HG03196 (cell line): ENCODE results near the gene DAB1.
"Not testable (repeated sequence)": the region's sequence is repeated elsewhere in the genome, so short reads cannot be mapped to it uniquely, and the experiment has no call there.

Experiments
- ATAC-seq: cut with Tn5 transposase; IDR thresholded peaks from one replicate; pipeline ENCODE4 v1.9.1; 2021; ENCODE audit not compliant: unreplicated experiment

Gene DAB1

DNA sequence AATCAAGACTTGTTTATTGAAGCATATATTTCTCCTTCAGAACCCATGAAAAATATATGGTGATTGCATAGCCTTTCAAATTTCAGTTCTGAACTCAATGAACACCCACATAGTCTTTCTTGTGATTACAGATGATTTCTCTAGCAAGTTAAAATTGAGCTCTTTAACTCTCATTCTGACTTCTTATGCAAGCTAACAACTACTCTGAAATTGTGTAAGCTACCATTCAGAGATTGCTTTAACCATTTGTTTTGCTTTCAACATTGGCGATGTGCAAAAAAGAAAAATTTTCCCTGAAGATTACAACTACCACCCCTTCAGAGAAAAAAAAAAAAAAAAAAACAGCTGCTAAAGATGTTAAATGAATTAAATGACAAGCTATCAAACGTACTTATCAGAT, 193.9 kb downstream of the DAB1 start:
- no peak for ATAC-seq

DNA sequence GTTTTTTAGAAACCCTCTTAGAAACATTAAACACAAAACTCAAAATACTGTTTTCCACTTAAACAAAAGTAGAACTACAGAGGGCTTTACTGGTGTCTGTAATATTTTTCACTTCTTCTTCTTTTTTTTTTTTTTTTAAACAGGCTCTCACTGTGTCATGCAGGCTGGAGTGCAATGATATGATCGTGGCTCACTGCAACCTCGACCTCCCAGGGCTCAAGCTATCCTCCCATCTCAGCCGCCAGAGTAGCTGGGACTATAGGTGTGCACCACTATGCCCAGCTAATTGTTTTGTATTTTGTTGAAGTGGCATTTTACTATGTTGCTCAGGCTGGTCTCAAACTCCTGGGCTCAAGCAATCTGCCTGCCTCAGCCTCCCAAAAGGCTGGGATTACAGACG, 194.8 kb downstream of the DAB1 start:
- no peak for ATAC-seq

DNA sequence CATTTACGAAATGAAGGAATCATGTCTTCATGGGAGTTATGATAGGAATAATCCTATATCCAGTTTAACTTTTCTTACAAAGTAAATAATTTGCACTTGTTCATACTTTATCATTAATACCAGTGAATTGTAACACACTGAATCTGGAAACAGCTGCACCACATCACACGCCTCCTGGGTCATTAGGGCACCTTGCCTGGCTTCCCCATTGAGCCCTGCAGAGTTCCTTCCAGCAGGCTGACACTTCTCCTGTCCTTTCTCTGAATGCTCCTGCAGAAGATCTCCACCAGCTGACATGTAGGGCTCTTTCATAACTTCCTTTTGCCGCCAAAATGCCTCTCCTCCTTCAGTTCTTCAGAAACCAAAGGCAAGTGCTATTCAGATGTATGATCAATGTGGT, 201.1 kb downstream of the DAB1 start:
- ATAC-seq, result no peak

DNA sequence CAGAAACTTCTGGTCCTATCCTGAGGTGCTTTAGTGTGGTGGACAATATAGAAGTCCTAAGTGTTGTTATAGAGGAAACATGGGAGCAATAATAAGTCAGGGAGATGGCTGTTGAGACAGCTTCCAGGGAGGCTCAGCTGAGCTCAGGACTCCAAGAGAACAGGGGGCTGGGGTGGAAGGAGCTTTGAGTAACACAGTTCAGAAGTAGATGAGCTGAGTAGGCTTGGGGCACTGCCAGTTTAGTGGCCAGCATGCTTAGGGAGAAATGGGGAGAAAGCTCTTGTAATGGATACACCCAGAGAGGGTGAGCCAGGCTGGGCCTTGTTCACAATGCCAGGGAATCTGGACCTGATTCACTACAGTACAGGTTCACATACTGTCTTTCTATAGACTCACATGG, 201.6 kb downstream of the DAB1 start:
- ATAC-seq, result no peak

DNA sequence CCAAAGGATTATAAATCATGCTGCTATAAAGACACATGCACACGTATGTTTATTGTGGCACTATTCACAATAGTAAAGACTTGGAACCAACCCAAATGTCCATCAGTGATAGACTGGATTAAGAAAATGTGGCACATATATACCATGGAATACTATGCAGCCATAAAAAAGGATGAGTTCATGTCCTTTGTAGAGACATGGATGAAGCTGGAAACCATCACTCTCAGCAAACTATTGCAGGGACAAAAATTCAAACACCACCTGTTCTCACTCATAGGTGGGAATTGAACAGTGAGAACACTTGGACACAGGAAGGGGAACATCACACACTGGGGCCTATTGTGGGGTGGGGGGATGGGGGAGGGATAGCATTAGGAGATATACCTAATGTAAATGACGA, 203.0 kb downstream of the DAB1 start:
- ATAC-seq, result not testable (repeated sequence)

DNA sequence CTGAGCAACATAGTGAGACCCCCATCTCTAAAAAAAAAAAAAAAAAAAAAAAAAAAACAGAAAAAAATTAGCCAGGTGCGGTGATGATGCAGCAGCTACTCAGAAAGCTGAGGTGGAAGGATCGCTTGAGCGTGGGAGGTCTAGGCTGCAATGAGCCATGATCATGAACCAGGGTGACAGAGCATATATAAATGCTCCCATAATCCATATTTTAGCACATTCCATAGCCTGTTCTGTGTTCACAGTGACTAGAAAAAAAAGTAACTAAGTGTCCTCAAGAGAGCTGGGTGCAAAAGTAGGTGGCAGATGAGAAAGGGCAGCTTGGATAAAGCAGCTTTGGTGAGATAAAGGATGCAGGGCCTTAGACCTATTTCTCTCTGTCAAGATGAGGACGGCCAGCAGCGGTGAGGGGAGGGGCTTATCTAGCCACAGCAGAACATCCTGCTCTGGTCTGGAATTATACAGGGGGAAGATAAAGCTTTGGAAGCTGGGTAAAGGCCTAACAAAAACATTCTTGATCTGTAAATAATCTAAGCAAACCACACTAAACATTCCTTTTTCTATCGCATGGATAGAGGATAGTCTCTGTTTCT, 205.3 kb downstream of the DAB1 start:
- no peak for ATAC-seq

DNA sequence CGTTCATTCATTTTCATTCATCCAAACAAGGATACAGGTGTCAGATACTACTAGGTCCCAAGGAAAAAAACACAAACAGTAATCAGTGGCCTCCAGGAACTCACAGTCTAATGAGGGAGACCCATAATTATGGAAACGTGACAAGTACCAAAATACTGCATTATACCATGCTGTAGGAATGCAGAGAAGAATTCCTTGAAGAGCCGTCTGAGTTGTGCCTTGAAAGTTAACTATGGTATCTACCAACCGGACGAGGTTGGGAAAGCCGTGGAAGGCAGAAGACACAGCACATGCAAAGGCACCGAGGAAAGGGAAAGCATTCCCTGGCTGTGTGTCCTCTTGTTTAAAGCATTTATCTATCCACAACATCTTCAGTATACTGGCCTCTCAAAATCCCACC, 206.0 kb downstream of the DAB1 start:
- ATAC-seq, result no peak

DNA sequence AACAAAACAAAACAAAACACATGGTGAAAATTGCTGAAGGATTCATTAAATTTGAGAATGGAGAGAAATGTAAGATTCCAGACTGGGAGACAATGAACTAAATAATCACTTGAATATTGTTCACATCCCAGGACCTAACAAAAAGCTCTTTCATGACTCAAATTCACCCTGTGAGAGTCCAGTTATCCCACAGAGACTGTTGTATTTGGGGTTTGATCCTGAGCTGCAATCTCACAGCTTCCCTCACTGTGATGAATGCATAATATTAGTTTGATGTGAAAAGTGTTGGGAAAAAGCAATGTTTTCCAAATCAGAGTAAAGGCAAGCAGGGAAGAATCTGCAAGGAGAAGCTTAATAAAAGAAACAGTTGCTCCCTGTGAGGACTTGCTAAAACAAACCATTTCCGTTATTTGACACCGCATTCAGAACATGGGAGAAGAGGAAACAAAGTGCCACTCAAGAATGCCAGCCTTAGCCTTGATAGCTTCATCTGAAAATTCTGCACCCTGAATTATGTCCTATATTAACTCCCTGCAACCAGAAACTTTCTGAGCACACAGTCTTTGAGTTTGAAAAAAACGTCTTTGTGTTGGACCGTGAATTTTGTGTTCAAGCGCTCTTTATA, 208.8 kb downstream of the DAB1 start:
- no peak for ATAC-seq

DNA sequence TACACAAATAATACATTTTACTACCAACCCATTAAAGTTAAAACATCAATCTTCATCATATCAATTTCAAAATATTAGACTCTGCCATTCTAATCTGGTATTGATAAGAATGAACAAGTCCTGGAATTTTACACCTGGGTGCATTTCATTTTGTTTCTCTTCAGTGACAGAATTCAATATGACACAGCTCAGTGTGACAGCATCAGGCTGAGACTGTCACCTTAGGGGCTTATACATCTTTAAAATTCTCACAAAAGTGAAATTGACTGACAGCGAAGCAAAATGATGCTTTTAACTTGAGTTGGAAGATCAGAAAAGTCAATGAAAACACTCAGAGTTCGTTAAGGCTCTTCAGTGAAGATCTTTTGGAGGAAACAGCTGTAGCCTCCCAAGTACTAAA, 213.0 kb downstream of the DAB1 start:
- ATAC-seq, result no peak

DNA sequence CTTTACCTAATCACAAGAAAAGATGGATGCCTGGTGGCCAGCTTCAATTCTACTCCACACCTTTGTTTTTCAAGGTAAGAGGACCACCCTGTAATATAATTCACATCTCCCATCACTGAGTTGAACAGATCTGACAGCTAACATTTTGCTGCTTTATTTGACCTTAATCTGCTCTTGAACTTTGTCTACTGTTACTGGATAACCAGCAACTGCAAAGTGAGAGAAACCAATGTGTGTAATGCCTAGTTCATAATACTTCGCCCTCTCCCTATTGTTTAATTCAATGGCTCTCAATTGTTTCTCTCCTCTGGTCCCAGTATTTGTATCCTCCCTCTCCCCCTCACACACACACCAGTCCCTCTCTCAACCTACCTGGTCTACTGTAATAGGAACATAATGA, 214.4 kb downstream of the DAB1 start:
- ATAC-seq, result no peak

DNA sequence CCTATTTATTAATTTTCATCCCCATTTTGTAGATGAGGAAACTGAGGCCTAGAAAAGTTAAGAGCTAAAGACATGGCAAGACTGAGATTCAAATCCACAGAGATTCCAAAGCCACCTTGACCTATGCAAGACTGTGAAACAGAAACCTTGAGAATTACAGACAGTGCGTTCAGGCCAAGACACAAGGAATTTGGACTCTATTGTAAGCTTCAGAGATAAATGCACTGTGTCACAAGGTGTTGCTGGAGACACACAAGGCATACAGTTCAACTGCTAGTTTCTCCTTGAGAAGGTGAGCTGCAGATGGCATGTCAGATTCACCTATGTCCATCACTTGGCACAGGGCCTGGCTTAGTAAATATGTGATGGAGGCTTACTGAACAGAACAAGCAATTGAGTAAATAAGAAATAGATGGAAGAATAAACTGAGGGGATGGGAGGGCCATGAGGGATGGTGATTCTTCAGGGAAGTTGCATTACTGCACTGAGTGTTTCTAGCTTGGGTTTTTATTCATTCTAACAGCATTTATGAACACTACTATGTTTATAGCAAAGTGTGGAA, 215.0 kb downstream of the DAB1 start:
- no peak for ATAC-seq

DNA sequence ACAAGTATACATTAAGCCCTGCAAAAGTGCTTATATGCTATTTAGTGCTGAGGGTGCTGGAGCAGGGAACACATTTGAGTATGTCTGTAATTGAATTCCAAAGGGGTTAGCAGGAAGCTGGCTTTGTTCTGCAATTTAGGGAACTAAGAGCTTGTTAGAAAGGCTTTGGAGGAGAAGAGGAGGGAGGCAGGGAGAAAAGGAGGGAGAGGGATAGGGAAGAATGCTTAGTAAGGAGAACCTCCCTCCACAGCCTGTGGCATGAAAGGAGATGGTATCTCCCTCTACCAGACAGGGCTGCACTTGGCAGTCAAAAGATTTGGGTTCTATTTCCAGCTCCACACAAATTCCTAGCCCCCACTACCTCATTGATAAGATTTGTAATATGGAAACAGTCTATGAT, 217.8 kb downstream of the DAB1 start:
- ATAC-seq, result no peak

DNA sequence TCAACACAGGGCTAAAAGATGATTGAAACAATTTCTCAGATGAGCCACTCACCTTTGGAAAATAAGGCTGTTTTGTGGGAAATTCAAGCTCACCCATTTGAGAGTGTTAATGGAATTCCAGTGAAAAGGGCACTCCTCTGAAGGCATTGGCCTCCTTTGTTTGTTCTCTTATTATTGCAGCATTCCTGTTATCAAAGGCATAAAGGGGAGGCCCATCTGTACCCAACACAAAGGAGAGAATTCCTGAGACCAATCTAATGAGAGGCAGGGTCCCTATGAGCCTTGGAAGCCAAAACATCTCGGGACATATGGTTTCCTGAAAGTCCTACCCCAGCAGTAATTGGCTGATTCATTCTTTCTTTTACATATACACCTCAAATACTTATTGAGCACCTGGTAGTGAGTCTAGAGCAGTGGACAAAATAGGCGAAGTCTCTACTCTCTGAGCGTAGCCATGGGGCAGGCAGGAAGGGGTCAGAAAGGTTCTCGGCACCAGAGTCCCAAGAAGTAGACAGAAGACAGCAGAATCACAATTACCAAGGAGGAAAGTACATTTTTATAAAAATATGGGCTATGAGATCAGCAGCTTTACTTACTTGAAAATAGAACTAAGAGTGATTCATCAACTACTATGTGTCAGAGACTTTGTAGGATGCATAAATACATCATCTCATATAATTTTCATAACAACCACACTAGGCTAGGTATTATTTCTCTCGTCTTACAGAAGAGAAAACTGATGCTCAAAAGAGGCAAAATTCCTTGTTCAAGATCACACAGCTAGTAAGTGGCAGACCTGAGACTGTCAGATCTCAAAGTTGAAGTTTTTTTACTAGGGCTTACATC, 218.7 kb downstream of the DAB1 start:
- no peak for ATAC-seq

DNA sequence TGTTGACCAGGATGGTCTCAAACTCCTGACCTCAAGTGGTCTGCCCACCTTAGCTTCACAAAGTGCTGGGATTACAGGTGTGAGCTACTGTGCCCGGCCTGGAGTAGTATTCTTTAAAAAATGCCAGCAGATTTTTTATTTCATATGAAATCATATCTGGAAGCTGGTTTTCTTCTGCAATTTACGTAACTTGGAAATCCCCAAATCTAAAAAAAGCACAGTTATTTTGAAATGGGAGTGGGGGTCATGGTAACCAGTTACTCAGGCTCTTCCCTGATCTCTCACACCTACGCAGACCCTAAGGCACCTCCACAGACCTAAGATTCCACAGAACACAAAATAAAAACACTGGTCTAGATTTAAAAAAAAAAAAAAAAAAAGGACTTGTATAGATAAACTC, 219.8 kb downstream of the DAB1 start:
- ATAC-seq, result no peak

DNA sequence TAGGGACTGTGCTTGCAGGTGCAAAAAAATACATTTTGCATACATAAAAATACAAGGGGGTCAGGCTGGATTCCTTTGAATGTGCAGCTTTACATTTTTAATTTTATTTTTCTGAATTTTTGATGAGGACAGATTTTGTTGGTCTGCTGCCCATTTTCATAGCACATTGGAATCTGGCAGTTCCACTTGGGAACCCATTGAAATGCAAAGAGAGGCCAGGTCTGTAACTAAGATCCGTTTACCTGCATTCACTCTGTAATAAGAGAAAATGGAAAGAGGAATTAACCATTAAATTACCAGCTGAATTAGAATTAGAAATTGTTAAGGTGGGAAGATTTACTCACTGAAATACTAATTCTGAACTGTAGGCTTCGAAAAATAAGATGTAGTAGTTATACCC, 221.6 kb downstream of the DAB1 start:
- ATAC-seq, result no peak

DNA sequence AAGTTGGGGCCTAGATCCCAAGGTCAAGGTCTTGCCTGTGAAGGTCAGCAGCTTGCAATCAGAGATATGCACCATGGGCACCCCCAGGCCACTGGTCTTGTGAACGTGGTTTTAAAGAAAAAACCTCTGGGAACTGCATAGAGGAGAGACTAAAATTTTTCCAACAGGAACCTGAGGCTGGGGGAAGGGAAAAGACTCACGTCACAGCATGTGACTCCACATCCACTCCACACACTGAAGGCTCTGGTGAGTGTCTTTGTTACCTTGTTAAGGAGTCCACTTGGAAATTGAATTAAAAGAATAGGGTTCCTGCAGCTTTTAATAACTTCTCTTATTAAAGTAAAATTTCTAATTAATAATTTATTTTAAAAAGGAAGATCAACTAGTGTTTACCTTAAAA, 224.9 kb downstream of the DAB1 start:
- no peak for ATAC-seq

DNA sequence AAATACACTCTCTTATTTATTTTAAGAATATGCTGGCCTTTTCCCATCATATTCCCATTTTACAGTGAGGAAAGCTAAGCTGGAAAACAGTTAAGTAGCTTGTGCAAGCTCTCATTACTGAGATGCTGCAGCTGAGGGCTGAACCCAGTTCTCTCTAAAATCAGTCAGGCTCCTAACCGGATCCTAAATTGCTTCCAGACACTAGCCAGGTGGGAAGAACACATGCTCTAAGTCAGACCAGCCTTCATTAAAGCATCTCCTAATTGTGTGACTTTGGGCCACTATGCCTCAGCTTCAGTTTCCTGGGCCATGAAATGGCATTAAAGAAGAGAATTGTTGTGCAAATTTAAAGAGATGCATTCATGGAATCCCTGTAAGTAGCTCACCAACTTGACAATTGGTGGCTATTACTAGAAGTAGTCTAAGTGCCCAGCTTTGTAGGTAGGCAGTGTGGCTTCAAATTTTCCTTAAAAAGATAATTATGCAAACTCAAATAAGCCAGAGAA, 228.4 kb downstream of the DAB1 start:
- no peak for ATAC-seq

DNA sequence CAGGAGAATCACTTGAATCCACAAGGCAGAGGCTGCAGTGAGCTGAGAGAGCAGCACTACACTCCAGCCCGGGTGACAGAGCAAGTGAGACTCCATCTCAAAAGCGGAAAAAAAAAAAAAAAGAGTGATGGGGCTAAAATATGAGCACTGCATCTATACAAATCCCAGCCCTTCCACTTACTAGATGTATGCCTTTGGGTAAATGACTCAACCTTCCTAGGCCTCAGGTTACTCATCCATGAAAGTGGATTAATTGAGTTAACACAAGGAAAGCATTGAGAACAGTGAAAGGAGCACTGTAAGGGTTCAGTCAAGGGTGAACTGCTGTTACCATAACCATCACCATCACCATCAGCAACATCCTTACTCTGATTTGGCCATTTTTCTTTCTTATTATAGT, 231.6 kb downstream of the DAB1 start:
- no peak for ATAC-seq

DNA sequence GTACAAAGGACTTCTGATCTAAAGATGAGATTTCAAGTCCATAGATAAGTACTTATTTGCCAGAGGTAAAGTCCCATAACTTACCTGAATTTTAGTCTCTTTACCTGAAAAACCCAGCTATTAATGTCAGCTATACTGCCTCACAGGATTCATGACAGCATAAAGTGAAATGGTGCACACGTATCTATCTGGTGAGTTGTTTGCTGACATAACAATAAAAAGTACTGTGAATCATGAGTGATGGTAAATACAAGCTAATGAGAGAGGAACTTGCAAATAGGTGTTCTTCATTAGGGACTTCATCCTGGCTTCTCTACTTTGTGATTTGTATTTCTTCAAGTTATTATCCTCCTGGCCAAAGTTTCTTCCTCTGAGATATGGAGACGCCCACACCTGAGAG, 233.0 kb downstream of the DAB1 start:
- ATAC-seq, result no peak

DNA sequence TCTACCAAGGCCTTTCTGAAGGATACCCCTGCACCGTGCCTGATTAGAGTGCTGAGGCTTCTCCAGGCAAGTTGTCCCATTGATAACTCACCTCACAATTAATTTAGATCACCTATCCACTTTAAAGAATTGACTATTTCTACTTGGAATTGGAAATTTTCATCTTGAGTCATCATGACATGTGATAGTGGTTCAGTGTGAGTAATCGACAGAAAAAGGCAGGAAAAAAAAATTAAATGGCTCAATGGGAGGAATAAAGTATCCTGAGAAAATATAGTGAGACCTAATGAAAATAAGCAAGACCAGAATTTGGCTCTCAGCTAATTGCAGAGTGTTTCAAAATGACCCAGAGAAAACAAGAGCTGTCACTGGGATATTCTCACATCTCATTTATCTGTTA, 235.7 kb downstream of the DAB1 start:
- no peak for ATAC-seq

DNA sequence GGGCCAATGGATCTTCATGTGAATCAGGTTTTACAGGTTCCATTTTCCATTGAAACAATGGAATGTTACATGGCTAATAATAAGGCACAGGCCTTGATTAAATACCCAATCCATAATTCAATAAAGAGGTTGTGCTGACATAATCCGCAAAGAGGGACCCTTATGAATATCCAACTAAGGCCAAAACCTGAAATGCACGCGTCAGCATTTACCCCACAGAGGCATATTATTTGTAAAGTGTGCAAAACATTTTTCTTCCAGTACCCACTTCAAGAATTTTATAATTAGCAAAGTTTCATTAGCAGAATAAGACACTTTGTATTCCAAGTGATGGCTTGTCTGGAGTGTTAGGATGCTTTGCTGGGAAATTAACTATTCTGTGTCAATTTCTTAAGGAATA, 237.4 kb downstream of the DAB1 start:
- no peak for ATAC-seq

DNA sequence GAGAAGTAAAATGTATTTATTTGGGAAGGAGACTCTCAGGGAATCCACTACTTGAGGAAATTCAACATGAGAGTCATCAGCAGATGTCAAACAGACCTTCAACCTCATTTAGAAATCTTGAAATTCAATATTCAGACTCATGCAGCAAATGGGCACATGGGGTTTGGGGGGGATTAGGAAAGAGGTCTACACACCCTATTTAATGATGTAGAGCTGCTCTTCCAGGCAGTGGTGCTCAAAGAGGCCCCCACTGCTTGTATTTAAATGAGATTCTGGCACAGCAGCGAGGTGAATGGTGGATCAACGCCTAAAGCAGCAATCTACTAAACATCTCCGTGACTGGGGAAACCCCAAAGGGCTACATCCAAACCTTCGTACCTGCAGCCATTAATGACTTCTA, 244.9 kb downstream of the DAB1 start:
- no peak for ATAC-seq
